ENCODE measurements around the gene GPX5.
"Not testable (repeated sequence)": the region's sequence is repeated elsewhere in the genome, so short reads cannot be mapped to it uniquely, and the experiment has no call there.

Gene GPX5

GRCh38 chr6:28515676-28516075, 10.0 kb upstream of the GPX5 start, which contains the start of gene GPX6:
Gene GPX6 (minus strand): TSS chr6:28515793. CDS start chr6:28515743, 50 bp downstream.
- no peak for FAIRE-seq

DNA sequence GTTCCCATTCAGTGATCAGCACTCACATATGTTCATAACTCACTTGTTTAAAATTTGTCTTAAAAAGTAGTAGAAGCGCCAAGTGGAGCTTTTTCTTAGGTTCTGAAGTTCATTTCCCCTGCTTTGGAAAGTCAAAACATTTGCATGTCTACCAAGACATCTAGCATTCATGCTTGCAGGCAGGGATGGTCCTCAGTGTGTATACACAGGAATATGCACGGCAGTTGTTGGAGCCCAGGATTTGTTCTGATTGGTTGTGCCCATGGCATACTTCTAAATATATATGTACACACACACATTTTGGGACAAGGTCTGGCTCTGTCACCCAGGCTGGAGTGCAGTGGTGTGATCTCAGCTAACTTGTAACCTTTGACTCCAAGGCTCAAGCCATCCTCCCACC, 7.7 kb upstream of the GPX5 start:
- FAIRE-seq = no peak

DNA sequence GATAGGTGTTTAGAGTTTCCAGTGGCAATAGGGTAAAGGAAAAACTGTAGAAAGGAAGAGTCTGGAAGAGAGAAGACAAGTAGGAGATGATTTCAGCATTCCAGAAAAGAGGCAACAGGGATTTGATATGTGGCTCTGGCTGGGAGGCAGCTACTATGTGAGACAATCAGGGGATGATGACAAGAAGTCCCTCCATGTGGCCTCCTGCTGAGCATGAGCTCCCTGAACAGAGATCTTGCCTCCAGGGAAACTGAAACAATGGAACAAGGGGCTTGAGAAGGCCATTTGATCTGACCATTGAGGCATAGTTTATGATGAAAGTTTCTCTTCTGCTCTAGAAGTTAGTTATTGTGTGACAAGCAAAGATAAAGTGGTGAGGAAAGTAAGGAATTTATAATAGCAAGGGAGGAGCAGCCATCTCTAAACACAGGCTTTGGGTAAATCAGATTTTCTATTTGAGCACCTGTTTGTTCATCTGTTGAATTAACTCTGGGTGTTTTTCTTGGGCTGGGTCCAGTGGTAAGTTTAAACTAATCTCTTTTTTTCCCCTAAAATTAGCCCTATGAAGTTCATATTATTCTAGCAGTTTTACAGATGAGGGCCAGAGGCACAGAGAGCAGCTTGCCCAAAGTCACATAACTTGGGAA, 3.0 kb upstream of the GPX5 start:
- FAIRE-seq = no peak

DNA sequence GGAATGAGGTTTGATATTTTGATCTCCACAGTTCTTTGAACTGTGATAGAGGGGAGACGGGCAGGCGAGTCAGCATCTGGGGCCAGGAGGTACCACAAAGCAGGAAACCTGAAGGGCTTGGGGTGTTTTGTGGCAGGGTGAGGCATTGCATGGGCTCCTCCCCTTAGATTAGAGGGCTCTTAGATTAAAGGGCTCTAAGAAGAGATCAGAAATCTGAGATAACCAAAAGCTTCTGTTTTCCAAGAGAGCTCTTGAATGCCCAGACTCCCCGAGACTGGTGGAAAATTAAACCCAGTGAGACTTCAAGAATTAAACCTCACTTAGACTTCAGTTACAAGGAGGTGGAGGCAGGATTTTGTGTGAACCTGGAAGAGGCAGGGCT, 2.4 kb upstream of the GPX5 start:
- no peak for FAIRE-seq

GRCh38 chr6:28530777-28531176, 5.1 kb downstream of the GPX5 start:
- no peak for FAIRE-seq

GRCh38 chr6:28531479-28532128, 5.9 kb downstream of the GPX5 start:
- FAIRE-seq = no peak

DNA sequence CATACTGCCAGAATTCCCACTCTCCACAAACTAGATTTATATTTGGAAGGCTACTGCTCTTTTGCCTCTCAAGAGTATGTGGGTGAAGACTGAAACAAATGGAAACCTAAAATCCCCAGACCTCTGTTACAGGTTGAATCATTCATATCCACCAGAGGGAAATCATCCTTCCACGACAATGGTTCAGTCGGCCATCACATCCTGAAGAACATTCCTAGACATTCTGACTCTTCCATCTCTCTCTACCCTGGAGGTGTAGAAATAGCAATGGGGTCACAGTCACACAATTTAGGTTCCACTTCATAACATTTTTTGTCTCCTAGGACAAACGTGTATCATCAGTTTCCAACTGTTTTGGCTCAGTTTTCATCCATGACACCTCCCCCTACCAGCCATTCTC, 8.6 kb downstream of the GPX5 start:
- no peak for FAIRE-seq

DNA sequence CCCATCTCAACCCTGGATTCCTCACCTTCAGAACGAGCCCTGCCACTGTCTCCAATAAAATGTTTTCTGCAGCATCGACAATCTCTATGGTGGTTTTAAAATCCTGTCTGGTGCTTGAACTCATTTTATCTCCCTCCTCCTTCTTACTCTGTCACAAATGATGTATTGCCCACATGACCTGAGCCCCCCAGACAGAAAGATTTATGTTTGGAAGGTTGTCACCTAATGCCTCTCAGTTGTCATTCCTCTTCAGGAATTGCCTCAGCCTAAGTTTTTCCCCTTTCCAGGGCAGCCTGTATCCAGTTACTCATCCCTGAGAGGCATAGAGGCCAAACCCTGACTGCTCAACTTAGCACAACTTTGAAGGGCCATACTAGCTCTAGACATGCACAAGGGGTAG, 9.2 kb downstream of the GPX5 start:
- FAIRE-seq = no peak

DNA sequence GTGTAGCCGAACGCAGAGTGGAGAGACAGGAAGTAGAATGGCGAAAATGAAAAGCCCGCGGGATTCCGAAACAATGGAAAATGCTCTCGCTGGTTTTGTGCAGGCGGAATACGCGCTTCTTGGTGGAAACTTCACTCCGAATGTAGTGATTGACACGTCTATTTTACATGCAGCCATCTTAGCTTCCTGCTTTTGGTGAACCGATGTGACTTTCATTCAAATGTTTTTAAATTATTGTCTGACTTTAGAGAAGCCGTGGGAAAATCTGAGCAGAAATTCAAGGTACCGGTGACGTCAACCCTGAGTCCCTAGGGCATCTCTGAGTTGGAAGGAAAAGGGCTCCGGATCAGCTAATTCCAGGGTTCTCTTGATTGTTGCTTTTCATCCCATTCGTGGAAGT, 11.4 kb downstream of the GPX5 start:
- no peak for FAIRE-seq

DNA sequence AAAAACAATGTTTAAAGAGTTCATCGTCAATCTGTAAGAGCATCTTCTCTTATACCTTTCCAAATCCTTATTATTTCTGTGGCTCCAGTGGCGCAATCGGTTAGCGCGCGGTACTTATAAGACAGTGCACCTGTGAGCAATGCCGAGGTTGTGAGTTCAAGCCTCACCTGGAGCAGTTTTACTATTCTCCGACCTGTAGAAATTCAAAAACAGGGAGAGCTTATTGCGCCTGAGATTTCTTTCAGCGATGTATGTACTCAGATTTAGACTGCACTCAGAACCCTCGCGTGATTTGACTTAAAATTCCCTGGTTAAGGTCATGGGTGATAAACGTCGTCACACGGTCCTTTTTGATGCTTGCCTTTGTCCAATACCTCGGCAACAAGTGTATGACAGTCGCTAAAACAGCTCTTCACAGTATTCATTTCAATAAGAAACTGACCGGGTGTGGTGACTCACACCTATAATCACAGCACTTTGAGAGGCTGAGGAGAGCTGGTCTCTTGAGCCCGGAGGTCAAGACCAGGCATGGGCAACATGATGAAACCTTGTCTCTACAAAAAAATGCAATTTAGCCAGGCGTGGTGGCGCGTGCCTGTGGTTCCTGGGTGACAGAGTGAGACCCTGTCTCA, 11.9 kb downstream of the GPX5 start:
- FAIRE-seq = no peak

GRCh38 chr6:28541996-28542395, 16.3 kb downstream of the GPX5 start:
- FAIRE-seq = no peak

DNA sequence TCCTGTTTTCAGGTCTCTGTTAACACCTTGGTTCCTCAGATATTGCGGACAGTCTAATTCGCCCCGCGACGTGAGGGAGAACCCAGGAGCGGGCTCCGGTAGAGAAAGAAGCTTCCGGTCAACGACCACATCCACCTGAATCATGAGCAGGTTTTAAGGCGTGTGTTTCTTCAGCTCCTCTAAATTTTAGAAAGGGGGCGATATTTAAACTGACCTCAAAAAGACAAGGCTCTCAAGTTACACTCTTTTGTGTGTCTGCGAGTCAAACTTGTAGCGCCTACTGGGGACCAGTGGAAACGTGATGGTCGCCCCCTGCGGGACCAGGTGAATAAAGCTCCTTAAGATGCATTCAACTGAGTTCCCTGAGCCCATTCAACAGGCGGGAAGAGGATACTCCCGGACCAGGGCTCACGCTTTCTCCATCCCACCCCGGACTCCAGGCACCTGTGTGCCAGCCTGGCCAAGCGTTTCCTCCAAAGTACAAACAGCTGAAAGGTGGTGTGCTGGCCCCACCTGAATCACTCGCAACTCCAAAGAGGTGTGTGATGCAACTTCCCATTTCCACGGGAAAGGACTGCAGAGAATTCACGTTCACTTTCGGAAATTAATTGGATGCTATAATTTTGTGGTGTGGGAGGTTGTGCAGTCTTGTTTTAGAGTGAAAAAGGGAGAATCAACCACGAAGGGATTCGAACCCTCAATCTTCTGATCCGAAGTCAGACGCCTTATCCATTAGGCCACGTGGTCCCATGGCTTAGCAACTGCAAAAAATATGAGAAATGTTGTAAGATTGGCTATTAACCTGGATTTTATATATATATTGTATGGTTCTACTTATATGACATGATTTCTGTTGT, 17.0 kb downstream of the GPX5 start:
- FAIRE-seq = no peak

DNA sequence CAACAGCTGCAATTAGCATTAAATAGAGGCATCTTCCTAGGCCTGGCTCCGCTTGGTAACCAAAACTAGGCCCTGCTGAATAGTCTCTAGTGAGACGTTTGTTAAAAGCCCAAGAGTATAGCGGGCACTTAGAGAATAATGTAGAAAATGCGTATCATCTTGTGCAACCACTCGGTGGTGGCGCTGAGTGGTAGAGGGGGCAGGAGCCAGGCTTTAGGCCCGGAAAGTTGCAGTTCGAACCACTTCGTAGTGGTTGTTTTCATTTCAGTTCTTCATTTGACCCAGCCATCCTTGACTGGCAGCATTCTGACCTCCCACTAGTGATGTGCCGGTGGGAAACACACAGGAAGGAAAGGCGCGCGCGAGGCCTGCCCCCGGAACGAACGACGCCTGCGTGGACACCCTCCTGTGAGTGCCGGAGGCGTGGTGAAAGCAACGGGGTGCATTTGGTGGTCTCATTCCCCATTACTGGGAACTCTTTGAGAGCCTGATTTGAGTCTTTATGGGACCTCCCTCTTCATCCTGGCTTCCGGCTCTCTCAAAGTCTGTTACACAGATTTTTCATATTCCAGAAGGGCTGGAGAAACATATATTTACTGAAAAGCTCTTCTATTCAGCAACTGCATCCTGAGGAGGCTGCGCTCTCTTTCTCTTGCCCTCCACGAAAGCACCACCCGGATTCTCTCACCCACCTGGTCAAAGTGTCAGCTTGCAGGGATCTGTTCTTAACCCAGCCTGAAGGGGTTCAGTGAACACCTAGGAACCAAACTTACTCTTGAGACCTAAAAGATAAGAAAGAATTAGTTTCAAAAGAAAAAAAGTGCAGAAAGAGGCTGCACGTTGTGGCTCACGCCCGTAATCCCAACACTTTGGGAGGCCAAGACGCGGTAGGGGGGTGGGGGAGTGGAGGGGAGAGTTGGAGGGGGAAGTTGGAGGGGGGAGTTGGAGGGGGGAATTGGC, 18.2 kb downstream of the GPX5 start:
- FAIRE-seq = no peak

DNA sequence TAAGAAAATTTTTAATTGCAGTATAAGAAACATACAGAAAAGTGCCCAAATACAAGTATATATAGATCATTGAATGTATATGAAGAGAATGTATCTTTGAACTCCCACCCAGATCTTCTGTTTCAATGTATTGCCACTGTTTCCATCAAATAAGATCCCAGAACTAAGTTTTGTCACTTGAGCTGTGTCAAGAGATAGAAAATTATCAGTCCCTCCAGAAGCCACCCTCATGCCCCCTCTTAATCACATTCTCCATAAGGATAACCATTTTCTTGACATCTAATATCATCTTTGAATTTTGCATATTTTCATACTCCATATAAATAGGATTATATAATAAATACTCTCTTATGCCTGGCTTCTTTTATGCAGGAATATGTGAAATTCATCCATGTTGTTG, 20.3 kb downstream of the GPX5 start:
- no peak for FAIRE-seq

- FAIRE-seq = not testable (repeated sequence)
These were observed 21.3 kb downstream of the GPX5 start for GRCh38 chr6:28547003-28547402.

- no peak for FAIRE-seq
These were observed 26.4 kb downstream of the GPX5 start for GRCh38 chr6:28551891-28552666.

DNA sequence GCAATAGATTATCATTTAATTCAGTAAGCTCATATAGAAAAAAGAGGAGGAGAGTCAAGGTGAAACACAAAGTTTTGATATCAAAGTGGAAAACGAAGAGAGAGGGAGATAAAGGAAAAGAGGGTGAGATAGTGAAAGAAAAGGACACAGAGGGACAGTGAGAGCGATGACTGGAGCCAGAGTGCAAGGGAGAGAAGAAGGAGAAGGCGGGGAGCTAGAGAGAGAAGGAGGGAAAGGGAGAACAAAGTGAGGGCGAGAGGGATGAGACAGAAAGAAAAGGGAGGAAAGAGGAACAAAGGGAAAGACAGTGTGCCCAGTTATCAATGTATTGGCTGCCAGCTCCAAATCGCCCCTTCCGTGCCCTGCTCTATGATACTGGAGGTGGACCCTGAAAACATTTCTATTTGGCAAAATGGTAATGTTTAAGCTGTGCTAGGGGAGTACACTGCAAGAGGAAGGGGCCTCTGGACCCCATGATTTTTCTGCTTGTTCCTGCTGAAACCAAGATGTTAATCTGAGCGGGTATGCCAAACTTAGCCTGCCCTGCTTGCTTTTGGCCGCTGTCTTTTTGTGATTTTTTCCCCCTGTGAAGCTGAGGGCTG, 27.8 kb downstream of the GPX5 start:
- no peak for FAIRE-seq

DNA sequence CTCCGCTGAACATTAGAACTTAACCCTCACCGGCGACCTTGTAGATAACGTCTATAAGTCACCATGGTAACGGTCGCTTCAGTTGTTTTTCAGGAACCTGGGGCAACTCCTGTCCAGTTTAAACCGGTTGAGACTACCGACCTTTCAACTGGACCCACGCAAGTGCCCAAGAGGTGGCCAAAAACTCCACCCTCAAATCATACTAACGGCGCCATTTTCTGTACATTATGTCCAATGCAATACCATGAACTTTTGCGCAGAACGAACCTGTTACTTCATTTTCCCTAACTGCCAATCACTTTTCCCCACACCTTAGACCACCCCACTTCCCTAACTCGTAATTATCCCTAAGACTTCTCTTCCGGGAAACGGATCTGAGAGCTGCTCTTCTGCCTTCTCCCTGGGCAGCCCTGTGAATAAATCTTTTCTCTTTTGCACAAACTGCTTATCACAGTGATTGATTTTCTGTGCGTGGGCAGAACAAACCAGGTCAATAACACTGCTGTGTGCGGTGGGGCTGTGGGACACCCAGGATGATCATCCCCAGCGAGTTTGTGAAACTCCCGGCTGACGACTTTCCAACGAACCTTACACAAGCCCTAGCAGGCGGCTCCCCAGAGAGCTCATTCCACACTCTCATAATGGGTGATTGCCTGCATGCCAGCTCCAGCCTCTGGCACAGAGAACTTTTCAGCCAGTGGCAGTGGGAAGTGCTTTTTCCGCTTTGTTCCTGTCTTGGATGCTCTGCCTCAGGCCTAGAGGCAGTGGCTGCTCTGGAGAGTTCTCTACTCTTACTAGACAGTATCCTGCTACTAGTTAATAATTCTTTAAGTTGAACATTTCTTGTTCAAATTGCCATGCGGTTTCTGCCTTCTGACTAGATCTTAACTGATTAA, 28.6 kb downstream of the GPX5 start:
- no peak for FAIRE-seq

DNA sequence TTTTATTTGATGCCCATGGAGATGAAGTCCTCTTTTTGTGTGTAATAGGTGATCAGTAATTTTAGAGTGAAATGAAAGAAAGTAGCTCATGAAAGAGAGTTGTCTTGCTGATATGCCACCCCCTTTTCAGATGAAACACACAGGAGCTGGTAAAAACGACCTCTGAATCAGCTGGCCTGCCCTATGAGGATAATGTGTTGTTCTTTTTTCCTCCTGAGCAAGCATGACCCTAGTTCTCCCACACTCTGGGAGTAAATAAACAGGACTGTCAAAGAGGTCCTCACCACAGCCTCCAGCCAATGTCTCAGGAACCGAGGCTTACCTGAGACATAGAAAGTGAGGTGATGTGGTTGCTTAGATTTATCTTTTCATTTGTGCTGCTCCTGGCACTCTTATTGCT, 29.5 kb downstream of the GPX5 start:
- FAIRE-seq = no peak

DNA sequence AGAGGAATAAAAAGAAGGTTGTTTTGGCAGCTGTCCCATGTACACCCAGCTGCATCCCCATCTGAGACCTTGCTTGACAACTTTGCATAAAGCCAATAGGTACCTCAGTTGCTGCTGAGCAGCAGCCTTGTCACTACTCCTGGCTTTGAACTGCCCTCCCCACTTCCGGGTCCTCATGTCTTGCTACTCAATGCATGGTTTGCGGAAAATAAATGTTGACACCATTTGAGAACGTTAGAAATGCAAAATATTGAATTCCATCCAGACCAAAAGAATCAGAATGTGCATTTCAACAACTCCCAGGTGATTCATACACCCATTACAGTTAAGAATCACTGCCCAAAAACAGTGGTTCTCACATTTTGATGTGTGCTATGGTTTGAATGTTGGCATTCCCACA, 32.9 kb downstream of the GPX5 start:
- no peak for FAIRE-seq
